Tibial nerve (tissue), 4 donors: ENCODE results near the gene ADAMTS2. TPM values are rescaled to one million over a fixed set of nuclear protein-coding genes. Genes with fewer than 3 reads are reported as not detected.
A peak's percentile ranks its signal among the peaks of the same experiment; 100 is the strongest.

Experiments
- DNase-seq, 2 donors: peaks; one replicate each; pipeline ENCODE4 v3.0.0-alpha.2; 2019; ENCODE audit warnings: low spot score in 2 of 2
- H3K27ac ChIP-seq, 4 donors: fragments of 200-600 bp; sonication (generic) in 3 of 4; one replicate each; pipeline ENCODE4 v1.5.1; 2017 to 2019; ENCODE audit warnings: mild to moderate bottlenecking in 1 of 4
- H3K27me3 ChIP-seq, 2 donors: fragments of 200-600 bp; sonication (generic) in 1 of 2; one replicate each; pipeline versions ENCODE4 v1.5.1 to v1.6.0; 2017 to 2019
- H3K36me3 ChIP-seq, 3 donors: fragments of 200-600 bp; sonication (generic); one replicate each; pipeline ENCODE4 v1.5.1; 2018 to 2019
- H3K4me1 ChIP-seq, 4 donors: fragments of 200-600 bp; sonication (generic) in 3 of 4; one replicate each; pipeline ENCODE4 v1.5.1; 2017 to 2019
- H3K4me3 ChIP-seq, 4 donors: fragments of 200-600 bp; sonication (generic) in 3 of 4; one replicate each; pipeline ENCODE4 v1.5.1; 2017 to 2019; ENCODE audit warnings: mild to moderate bottlenecking in 1 of 4, moderate library complexity in 1 of 4
- H3K9me3 ChIP-seq, 4 donors: fragments of 200-600 bp; sonication (generic) in 3 of 4; one replicate each; pipeline ENCODE4 v1.5.1; 2017 to 2019
- EP300 ChIP-seq, 2 donors: sonication (generic); formaldehyde crosslinking; IDR thresholded peaks; one replicate each; pipeline ENCODE4 v1.6.1; 2017; ENCODE audit warnings: antibody characterized with exemption in 2 of 2, mild to moderate bottlenecking in 1 of 2
- POLR2A ChIP-seq, 2 donors: fragments of 450-650 bp; IDR thresholded peaks; one replicate each; pipeline ENCODE4 v1.6.1; 2017; ENCODE audit warnings: antibody characterized with exemption in 2 of 2, mild to moderate bottlenecking in 2 of 2, moderate library complexity in 2 of 2
- WGBS, 2 donors: methylation state at CpG; one replicate each; pipeline ENCODE4 v1.1.5; 2018; 5-methylcytosine and 5-hydroxymethylcytosine counted together
- total RNA-seq, 4 donors: library from RNA; depleted of rRNA; stranded (reverse); fragments of >200 nt; gene quantifications; one replicate each; pipeline ENCODE4 v1.1.0, GENCODE V29; 2016
- TF ChIP-seq, protein P1 (sequence below), 5 experiments: fragments of 200-600 bp in 3 of 5; fragments of 450-650 bp in 2 of 5; sonication (generic) in 3 of 5; IDR thresholded peaks; one replicate each; pipeline ENCODE4 v1.5.1; 2016 to 2019; ENCODE audit warnings: antibody characterized with exemption in 5 of 5, mild to moderate bottlenecking in 3 of 5, moderate library complexity in 2 of 5

The ADAMTS2 gene
- total RNA-seq, 4 donors from 2014 or later: 23.2 to 58.8 (median 47.2) TPM

DNA sequence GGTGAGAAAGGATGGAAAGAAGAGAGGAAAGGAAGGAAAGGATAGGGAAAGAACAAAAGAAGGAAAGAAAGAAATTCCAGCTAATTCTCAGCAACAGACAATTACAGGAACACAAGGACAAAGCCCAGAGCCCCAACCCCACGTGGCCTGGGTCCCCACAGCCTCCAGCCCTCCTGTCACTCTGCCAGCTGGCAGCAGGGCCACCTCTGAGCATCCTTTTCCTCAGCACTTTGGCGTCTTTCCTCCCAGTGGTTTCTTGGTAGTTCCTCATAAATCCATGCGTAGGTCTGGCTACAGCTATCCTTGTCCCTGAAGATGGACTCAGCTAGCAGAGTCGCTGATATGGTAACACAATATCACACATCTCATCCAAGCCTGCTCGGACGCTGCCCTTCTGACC is 28.3 kb downstream of the ADAMTS2 start:
- 68 to 70% methylated on average over 6 of the region's 6 CpGs for WGBS, 2 donors
- no peak for DNase-seq
- H3K9me3 ChIP-seq: peaks cover 0 to 14% (median 0%) of the 10 kb centered on the region in 4 donors
- H3K36me3 ChIP-seq: peaks cover 0 to 5% (median 0%) of the 10 kb centered on the region in 3 donors
- H3K4me3 ChIP-seq: no peak overlapping the region
- no peaks in the 10 kb centered on the region for H3K27me3 ChIP-seq
- H3K4me1 ChIP-seq: peaks cover 0 to 46% (median 6%) of the 10 kb centered on the region in 4 donors
- TF ChIP-seq EP300 (IDR thresholded peaks at IDR 0.05) (no peak), POLR2A (IDR thresholded peaks at IDR 0.05) (no peak)
- TF ChIP-seq, protein P1, sequence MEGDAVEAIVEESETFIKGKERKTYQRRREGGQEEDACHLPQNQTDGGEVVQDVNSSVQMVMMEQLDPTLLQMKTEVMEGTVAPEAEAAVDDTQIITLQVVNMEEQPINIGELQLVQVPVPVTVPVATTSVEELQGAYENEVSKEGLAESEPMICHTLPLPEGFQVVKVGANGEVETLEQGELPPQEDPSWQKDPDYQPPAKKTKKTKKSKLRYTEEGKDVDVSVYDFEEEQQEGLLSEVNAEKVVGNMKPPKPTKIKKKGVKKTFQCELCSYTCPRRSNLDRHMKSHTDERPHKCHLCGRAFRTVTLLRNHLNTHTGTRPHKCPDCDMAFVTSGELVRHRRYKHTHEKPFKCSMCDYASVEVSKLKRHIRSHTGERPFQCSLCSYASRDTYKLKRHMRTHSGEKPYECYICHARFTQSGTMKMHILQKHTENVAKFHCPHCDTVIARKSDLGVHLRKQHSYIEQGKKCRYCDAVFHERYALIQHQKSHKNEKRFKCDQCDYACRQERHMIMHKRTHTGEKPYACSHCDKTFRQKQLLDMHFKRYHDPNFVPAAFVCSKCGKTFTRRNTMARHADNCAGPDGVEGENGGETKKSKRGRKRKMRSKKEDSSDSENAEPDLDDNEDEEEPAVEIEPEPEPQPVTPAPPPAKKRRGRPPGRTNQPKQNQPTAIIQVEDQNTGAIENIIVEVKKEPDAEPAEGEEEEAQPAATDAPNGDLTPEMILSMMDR (IDR thresholded peaks at IDR 0.05): no peak
- no peak overlapping the region for H3K27ac ChIP-seq

DNA sequence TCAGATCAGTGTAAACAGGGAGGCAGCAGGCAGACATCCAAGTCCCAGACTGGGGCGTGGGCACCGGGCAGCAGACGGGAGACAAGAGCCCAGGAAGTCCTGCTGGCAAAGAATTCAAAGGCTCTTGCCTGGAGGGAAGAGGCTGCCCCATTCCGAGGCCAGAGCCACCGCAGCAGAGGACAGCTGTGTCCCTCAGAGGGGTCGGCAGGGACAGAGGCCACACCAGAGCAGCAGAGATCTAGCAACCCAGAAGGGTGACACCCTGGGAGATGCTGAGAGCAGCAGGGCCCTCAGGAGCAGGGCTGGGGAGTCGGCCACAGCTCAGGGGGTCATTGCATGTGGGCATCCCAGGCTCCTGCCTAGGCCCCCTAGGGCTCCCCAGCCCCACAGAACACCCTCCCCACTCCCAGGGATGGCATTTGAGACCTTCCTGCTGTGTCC is 29.1 kb downstream of the ADAMTS2 start:
- Histone ChIP-seq H3K4me1 (peaks cover 0 to 46% (median 6%) of the 10 kb centered on the region in 4 donors), H3K36me3 (peaks cover 0 to 5% (median 0%) of the 10 kb centered on the region in 3 donors), H3K4me3 (no peak overlapping the region), H3K9me3 (peaks cover 0 to 14% (median 0%) of the 10 kb centered on the region in 4 donors), H3K27me3 (no peaks in the 10 kb centered on the region), H3K27ac (no peak overlapping the region)
- WGBS, 2 donors: 61 to 84% methylated on average over 5 to 6 of the region's 7 CpGs
- DNase-seq: no peak
- no peak for TF ChIP-seq EP300 (IDR thresholded peaks at IDR 0.05)
- TF ChIP-seq, protein P1 (IDR thresholded peaks at IDR 0.05): no peak
- no peak for TF ChIP-seq POLR2A (IDR thresholded peaks at IDR 0.05)

DNA sequence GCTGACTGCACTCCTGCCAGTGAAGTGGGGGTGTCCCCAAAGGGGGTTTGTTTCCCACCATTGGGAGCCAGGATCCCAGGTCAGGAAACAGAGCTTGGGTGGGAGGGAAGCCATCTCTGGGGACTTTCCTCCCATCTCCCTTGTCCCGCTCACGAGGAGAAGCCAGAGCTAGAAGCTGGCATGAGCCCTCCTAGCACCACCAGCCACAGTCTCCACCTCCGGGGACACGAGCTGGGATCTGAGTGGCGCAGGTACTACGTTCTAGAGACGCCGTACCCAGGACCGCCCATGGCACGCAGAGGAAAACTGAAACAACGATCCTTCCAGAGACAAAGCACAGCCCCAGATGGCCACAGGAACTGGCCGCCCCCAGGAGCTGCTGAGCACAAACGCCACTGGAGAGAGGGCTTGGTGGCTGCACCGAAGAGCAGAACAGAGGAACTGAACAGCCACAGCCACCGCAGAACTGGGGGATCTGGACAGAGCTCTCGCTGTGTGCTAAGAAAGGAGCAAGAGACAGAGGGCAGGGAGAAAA is 29.8 kb downstream of the ADAMTS2 start:
- H3K27me3 ChIP-seq: no peaks in the 10 kb centered on the region
- peaks cover 0 to 5% (median 0%) of the 10 kb centered on the region in 3 donors for H3K36me3 ChIP-seq
- TF ChIP-seq POLR2A (IDR thresholded peaks at IDR 0.05) (no peak), EP300 (IDR thresholded peaks at IDR 0.05) (no peak)
- TF ChIP-seq, protein P1 (IDR thresholded peaks at IDR 0.05): no peak
- no peak for DNase-seq
- H3K27ac ChIP-seq: peak overlapping the region in 3 of 4 donors; percentile 19 to 80 (median 77)
- H3K9me3 ChIP-seq: peaks cover 0 to 14% (median 0%) of the 10 kb centered on the region in 4 donors
- no peak overlapping the region for H3K4me3 ChIP-seq
- WGBS, 2 donors: 83% methylated on average over 15 of the region's 16 CpGs
- peaks cover 0 to 46% (median 6%) of the 10 kb centered on the region in 4 donors for H3K4me1 ChIP-seq

DNA sequence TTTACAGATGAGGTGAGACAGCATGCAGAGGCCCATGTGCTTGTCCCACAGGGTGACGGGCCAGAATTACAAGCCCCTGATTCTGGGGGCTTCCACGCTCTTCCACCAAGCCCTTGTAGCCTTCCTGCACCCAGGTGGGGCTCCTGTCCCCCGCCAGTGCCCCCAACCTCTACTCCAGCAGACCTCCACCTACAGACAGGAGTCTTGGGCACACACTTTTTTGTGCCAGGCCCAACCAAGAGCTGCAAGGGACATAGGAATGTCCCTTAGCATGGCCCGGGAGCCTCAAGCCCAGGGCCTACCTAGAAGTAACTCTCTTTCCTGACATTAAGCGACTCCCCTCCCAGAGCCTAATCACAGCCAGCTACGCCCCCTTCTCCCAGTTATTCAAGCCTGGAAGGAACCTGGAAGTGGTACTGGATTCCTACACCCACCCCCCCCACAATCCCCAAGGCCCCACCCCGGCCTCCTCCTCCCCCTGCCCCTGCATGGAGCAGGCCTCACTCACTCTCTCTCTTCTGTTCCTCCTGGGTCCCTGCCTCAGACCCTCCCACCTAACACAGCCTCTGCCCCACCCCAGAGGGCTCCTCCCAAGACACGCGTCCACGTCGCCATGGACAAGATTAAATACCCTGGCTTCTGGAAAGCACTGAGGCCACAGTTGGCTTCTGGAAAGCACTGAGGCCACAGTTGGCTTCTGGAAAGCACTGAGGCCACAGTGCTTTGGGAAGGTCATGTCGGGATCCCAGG is 30.5 kb downstream of the ADAMTS2 start:
- DNase-seq: no peak
- H3K9me3 ChIP-seq: peaks cover 0 to 14% (median 0%) of the 10 kb centered on the region in 4 donors
- H3K27me3 ChIP-seq: no peaks in the 10 kb centered on the region
- H3K27ac ChIP-seq: peak overlapping the region in 3 of 4 donors; percentile 19 to 80 (median 77)
- H3K36me3 ChIP-seq: peaks cover 0 to 5% (median 0%) of the 10 kb centered on the region in 3 donors
- 56 to 72% methylated on average over 12 of the region's 12 CpGs for WGBS, 2 donors
- TF ChIP-seq POLR2A (IDR thresholded peaks at IDR 0.05): no peak
- TF ChIP-seq EP300 (IDR thresholded peaks at IDR 0.05): no peak
- TF ChIP-seq, protein P1 (IDR thresholded peaks at IDR 0.05): no peak
- H3K4me3 ChIP-seq: peak overlapping the region in 1 of 4 donors; percentile 5
- peaks cover 0 to 41% (median 6%) of the 10 kb centered on the region in 4 donors for H3K4me1 ChIP-seq
